Smooth muscle cell (in vitro differentiated cells): Measurements from ENCODE around the gene OSM. TPM values are rescaled to one million over a fixed set of nuclear protein-coding genes. Genes with fewer than 3 reads are reported as not detected.

Experiments used
- DNase-seq: peaks from one replicate; lab custom pipeline; 2025; ENCODE audit not compliant: unreplicated experiment; lab: John Stamatoyannopoulos, UW
- H2AFZ ChIP-seq: fragments of 200-600 bp; sonication (generic); 2 replicates; pipeline ENCODE4 v1.6.0; 2016; ENCODE audit warnings: antibody characterized with exemption, low read depth, mild to moderate bottlenecking
- H3F3A ChIP-seq: fragments of 200-600 bp; sonication (generic); 2 replicates; pipeline ENCODE4 v1.6.0; 2017; ENCODE audit warnings: antibody characterized with exemption, low read depth
- H3K27ac ChIP-seq: fragments of 200-600 bp; sonication (generic); 2 replicates; pipeline ENCODE4 v1.5.1; 2016; ENCODE audit warnings: low read depth, mild to moderate bottlenecking
- H3K27me3 ChIP-seq: fragments of 200-600 bp; sonication (generic); 2 replicates; pipeline ENCODE4 v1.6.1; 2016; ENCODE audit warnings: low read depth, mild to moderate bottlenecking
- H3K36me3 ChIP-seq: fragments of 200-600 bp; sonication (generic); 2 replicates; pipeline ENCODE4 v1.5.1; 2016; ENCODE audit warnings: low read depth
- H3K4me1 ChIP-seq: fragments of 200-600 bp; sonication (generic); 2 replicates; pipeline ENCODE4 v1.5.1; 2016; ENCODE audit warnings: low read depth
- H3K4me2 ChIP-seq: fragments of 200-600 bp; sonication (generic); 2 replicates; pipeline ENCODE4 v1.6.0; 2016; ENCODE audit warnings: mild to moderate bottlenecking
- H3K4me3 ChIP-seq: fragments of 200-600 bp; sonication (generic); 2 replicates; pipeline ENCODE4 v1.5.1; 2016; ENCODE audit warnings: mild to moderate bottlenecking
- H3K79me2 ChIP-seq: fragments of 200-600 bp; sonication (generic); 2 replicates; pipeline ENCODE4 v1.6.0; 2016; ENCODE audit warnings: low read depth, mild to moderate bottlenecking
- H3K9ac ChIP-seq: fragments of 200-600 bp; sonication (generic); 2 replicates; pipeline ENCODE4 v1.6.0; 2016; ENCODE audit warnings: low read depth
- H3K9me3 ChIP-seq: fragments of 200-600 bp; sonication (generic); replicated peaks from 2 replicates; pipeline ENCODE4 v1.5.1; 2016; ENCODE audit warnings: low read depth
- H4K20me1 ChIP-seq: fragments of 200-600 bp; sonication (generic); 2 replicates; pipeline ENCODE4 v1.6.0; 2016; ENCODE audit warnings: low read depth
- WGBS: methylation state at CpG from one replicate; pipeline ENCODE4 v1.1.7; 2016; ENCODE audit warnings: low lambda C conversion rate; 5-methylcytosine and 5-hydroxymethylcytosine counted together
- polyA plus RNA-seq: library from polyadenylated mRNA; unstranded; fragments of >200 nt; fragmentation: Nextera tagmentation; extraction: Ambion mirVana; gene quantifications from 2 replicates; pipeline ENCODE4 v1.2.1, GENCODE V29; 2016
- total RNA-seq: library from RNA; depleted of rRNA; stranded (reverse); fragments of >200 nt; gene quantifications from 2 replicates; pipeline ENCODE4 v1.2.3, GENCODE V29; 2014
- TF ChIP-seq, protein P1 (sequence below): fragments of 200-600 bp; sonication (generic); IDR thresholded peaks from 2 replicates; pipeline ENCODE4 v1.5.1; 2017; ENCODE audit warnings: borderline replicate concordance, mild to moderate bottlenecking, antibody characterized with exemption; ENCODE audit not compliant: insufficient read depth, poor library complexity, severe bottlenecking

OSM gene
- total and polyA plus RNA-seq, 2 experiments from 2014 or later = 0.14 to 0.27 TPM

DNA sequence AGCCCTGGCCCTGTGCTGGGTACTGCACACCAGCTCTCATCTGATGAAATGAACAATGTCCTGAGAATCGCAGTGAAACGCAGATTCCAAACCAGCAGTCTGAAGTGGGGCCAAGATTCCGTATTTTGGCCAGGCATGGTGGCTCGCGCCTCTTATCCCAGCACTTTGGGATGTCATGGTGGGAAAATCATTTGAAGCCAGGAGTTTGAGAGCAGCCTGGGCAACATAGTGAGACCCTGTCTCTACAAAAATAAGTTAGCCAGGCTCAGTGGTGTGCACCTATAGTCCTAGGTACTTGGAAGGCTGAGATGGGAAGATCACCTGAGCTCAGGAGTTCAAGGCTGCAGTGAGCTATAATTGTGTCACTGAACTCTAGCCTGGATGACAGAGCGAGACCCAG, 33.1 kb downstream of the OSM start:
- no peaks in the 10 kb centered on the region for H3K27me3 ChIP-seq
- no peaks in the 10 kb centered on the region for H3K79me2 ChIP-seq
- H3K36me3 ChIP-seq = no peaks in the 10 kb centered on the region
- 90% methylated on average over 6 of the region's 6 CpGs for WGBS
- no peak overlapping the region for H3K27ac ChIP-seq
- H3K9ac ChIP-seq = no peak overlapping the region
- peaks cover 19% of the 10 kb centered on the region for H3F3A ChIP-seq
- TF ChIP-seq, protein P1, sequence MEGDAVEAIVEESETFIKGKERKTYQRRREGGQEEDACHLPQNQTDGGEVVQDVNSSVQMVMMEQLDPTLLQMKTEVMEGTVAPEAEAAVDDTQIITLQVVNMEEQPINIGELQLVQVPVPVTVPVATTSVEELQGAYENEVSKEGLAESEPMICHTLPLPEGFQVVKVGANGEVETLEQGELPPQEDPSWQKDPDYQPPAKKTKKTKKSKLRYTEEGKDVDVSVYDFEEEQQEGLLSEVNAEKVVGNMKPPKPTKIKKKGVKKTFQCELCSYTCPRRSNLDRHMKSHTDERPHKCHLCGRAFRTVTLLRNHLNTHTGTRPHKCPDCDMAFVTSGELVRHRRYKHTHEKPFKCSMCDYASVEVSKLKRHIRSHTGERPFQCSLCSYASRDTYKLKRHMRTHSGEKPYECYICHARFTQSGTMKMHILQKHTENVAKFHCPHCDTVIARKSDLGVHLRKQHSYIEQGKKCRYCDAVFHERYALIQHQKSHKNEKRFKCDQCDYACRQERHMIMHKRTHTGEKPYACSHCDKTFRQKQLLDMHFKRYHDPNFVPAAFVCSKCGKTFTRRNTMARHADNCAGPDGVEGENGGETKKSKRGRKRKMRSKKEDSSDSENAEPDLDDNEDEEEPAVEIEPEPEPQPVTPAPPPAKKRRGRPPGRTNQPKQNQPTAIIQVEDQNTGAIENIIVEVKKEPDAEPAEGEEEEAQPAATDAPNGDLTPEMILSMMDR = no peak
- H3K9me3 ChIP-seq = no peaks in the 10 kb centered on the region
- no peak overlapping the region for H2AFZ ChIP-seq
- H3K4me3 ChIP-seq = no peak overlapping the region
- peaks cover 29% of the 10 kb centered on the region for H3K4me1 ChIP-seq
- no peak overlapping the region for H3K4me2 ChIP-seq
- DNase-seq = no peak
- no peaks in the 10 kb centered on the region for H4K20me1 ChIP-seq

DNA sequence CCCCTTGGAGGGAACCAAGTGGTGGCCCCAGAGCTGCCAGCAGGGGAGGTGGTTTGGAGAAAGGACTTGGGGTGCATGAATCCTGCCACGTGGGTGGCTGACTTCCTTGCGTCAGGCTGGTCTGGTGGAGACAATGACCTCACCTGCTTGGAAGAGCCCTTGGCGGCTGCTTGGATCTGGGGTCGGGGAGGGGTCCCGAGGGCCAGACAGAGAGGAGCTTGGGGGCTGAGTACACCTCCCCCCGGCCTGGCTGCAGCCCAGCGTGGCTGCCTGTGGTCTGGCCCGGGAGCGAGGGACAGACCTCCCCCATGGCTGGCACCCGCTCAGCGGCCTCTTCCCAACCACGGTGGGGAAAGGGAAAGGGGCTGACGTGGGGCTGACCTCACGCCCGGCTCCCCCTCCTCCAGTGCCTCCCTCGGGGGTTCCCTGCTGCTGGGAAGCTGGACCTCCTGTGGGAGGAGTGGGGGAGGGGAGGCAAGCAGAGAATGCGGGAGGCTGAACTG, 33.9 kb downstream of the OSM start:
- H3K9ac ChIP-seq = no peak overlapping the region
- TF ChIP-seq, protein P1 = no peak

DNA sequence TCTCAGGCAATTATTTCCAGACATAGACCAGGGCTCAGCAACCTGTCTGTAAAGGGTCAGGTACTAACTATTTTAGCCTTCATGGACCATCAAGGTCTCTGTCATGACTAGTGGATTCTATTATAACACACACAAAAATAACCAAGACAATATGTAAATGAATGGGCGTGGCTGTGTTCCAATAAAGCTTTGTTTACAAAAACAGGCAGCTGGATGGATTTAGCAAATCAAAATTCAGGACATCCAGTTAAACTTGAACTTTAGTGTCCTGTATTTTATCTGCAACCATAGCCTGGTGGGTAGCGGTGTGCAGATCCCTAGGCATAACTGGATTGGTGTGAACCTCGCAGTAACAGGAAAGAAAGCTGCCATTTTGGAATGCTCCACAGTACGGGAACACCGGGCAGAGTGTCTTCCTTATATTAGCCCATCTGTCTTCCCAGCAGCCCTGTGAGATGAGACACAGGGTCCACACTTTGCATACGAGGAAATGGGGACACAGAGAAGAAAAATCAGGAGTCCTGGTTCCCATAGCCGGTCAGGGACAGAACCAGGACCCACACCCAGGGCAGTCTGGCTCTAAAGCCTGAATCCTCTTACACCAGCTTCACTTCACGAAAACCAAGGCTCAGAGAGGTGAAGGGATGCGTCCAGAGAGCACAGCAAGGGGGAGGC, 35.7 kb downstream of the OSM start:
- Histone ChIP-seq H3K9ac (no peak overlapping the region), H3K4me1 (peaks cover 19% of the 10 kb centered on the region), H2AFZ (no peak overlapping the region), H3K9me3 (no peaks in the 10 kb centered on the region), H3K27ac (no peak overlapping the region), H3K79me2 (no peaks in the 10 kb centered on the region), H3K36me3 (no peaks in the 10 kb centered on the region), H3K27me3 (no peaks in the 10 kb centered on the region), H3K4me3 (no peak overlapping the region), H4K20me1 (no peaks in the 10 kb centered on the region), H3K4me2 (no peak overlapping the region), H3F3A (peaks cover 13% of the 10 kb centered on the region)
- WGBS = 90% methylated on average over 9 of the region's 9 CpGs
- DNase-seq = no peak
- TF ChIP-seq, protein P1 = no peak

More for the DNA sequence above, 33.9 kb downstream of the OSM start:
- no peaks in the 10 kb centered on the region for H4K20me1 ChIP-seq
- H3K9me3 ChIP-seq = no peaks in the 10 kb centered on the region
- H3K27me3 ChIP-seq = no peaks in the 10 kb centered on the region
- peaks cover 19% of the 10 kb centered on the region for H3F3A ChIP-seq
- no peak for DNase-seq
- no peak overlapping the region for H2AFZ ChIP-seq
- no peak overlapping the region for H3K4me3 ChIP-seq
- 70% methylated on average over 17 of the region's 17 CpGs for WGBS
- no peak overlapping the region for H3K4me2 ChIP-seq
- H3K4me1 ChIP-seq = peaks cover 24% of the 10 kb centered on the region
- H3K36me3 ChIP-seq = no peaks in the 10 kb centered on the region
- H3K27ac ChIP-seq = no peak overlapping the region
- H3K79me2 ChIP-seq = no peaks in the 10 kb centered on the region

DNA sequence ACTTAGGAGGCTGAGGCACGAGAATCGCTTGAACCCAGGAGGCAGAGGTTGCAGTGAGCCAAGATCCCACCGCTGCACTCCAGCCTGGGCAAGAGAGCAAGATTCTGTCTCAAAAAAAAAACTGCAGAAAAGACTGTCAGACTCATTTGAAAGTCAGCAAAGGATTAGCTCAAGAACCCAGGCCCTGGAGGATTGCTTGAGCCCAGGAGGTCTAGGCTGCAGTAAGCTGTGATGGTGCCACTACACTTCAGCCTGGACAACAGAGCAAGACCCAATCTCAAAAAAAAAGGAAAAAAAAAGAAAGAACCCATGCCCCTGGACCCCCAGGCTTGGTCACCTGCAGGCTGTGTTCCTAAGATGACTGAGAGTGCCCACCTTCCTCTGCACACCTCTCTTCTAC, 36.3 kb downstream of the OSM start:
- Histone ChIP-seq H4K20me1 (no peaks in the 10 kb centered on the region), H3K9me3 (no peaks in the 10 kb centered on the region), H3K79me2 (no peaks in the 10 kb centered on the region), H3K36me3 (no peaks in the 10 kb centered on the region), H3K9ac (no peak overlapping the region), H2AFZ (no peak overlapping the region), H3K4me3 (no peak overlapping the region), H3K4me2 (no peak overlapping the region), H3K4me1 (peaks cover 14% of the 10 kb centered on the region), H3K27me3 (no peaks in the 10 kb centered on the region), H3K27ac (no peak overlapping the region), H3F3A (peaks cover 12% of the 10 kb centered on the region)
- DNase-seq = no peak
- 94% methylated on average over 3 of the region's 3 CpGs for WGBS
- TF ChIP-seq, protein P1 = no peak
